Glomerular visceral epithelial cell (primary cell): ENCODE data around the gene UBE2D3.
A peak's percentile ranks its signal among the peaks of the same experiment; 100 is the strongest.

Experiments
- DNase-seq: peaks from one replicate; pipeline ENCODE4 v3.0.0-alpha.2; 2016; ENCODE audit errors: extremely low spot score

The UBE2D3 gene

GRCh38 chr4:102791318-102791835, 36.0 kb downstream of the UBE2D3 start:
- DNase-seq: no peak

GRCh38 chr4:102789317-102789717, 38.0 kb downstream of the UBE2D3 start:
- peak; percentile 50 for DNase-seq

- DNase-seq: no peak
These were observed 39.4 kb downstream of the UBE2D3 start for GRCh38 chr4:102787944-102788343.

- no peak for DNase-seq
These were observed 40.1 kb downstream of the UBE2D3 start for GRCh38 chr4:102787096-102787881.

GRCh38 chr4:102786279-102786678, 41.1 kb downstream of the UBE2D3 start:
- no peak for DNase-seq

GRCh38 chr4:102783006-102783405, 44.3 kb downstream of the UBE2D3 start:
- DNase-seq: no peak

- DNase-seq: no peak
These were observed 45.8 kb downstream of the UBE2D3 start for GRCh38 chr4:102781570-102781969.

- peak; percentile 18 for DNase-seq
These were observed 46.7 kb downstream of the UBE2D3 start for GRCh38 chr4:102780476-102781144.

GRCh38 chr4:102779204-102779603, 48.1 kb downstream of the UBE2D3 start:
- no peak for DNase-seq

- no peak for DNase-seq
These were observed 48.6 kb downstream of the UBE2D3 start for GRCh38 chr4:102778720-102779119.

GRCh38 chr4:102775805-102776204, 51.5 kb downstream of the UBE2D3 start:
- no peak for DNase-seq

GRCh38 chr4:102774254-102774653, 53.1 kb downstream of the UBE2D3 start:
- no peak for DNase-seq

- DNase-seq: no peak
These were observed 54.5 kb downstream of the UBE2D3 start for GRCh38 chr4:102772738-102773340.

GRCh38 chr4:102764901-102765300, 62.5 kb downstream of the UBE2D3 start:
- DNase-seq: no peak

- DNase-seq: no peak
These were observed 65.4 kb downstream of the UBE2D3 start for GRCh38 chr4:102761906-102762305.

GRCh38 chr4:102761296-102761701, 66.1 kb downstream of the UBE2D3 start:
- peak; percentile 17 for DNase-seq

GRCh38 chr4:102760645-102761295, 66.6 kb downstream of the UBE2D3 start, which contains the start of gene MANBA:
TSS of gene MANBA (minus strand) at chr4:102760968. CDS start at chr4:102760894, 74 bp downstream.
- peak; percentile 81 for DNase-seq

- DNase-seq: peak; percentile 61
These were observed 67.3 kb downstream of the UBE2D3 start for GRCh38 chr4:102759831-102760644.

- no peak for DNase-seq
These were observed 68.8 kb downstream of the UBE2D3 start for GRCh38 chr4:102758241-102759160.

GRCh38 chr4:102757681-102758080, 69.7 kb downstream of the UBE2D3 start:
- DNase-seq: no peak
